Measurements from ENCODE around the gene KSR1. TPM values are rescaled to one million over a fixed set of nuclear protein-coding genes. Genes with fewer than 3 reads are reported as not detected.
"Not testable (repeated sequence)": the region's sequence is repeated elsewhere in the genome, so short reads cannot be mapped to it uniquely, and the experiment has no call there.

Gene KSR1
- total RNA-seq, 3 donors from 2014 or later = 14.1 to 36.4 (median 24.0) TPM

GRCh38 chr17:27446569-27447301 lies 9.5 kb upstream of the KSR1 start:
- Histone ChIP-seq H3K27ac (no peak overlapping the region), H3K36me3 (no peaks in the 10 kb centered on the region), H3K4me1 (no peaks in the 10 kb centered on the region), H3K27me3 (no peaks in the 10 kb centered on the region), H3K4me3 (no peak overlapping the region), H3K9me3 (no peaks in the 10 kb centered on the region)
- no peak for DNase-seq (ENCODE audit: low spot score in 2 of 2)
- TF ChIP-seq CTCF (IDR thresholded peaks at IDR 0.05) (no peak), POLR2A (IDR thresholded peaks at IDR 0.05) (no peak), POLR2AphosphoS5 (IDR thresholded peaks at IDR 0.05) (no peak)
- intact Hi-C loops (cut with DNase I; ENCODE audit: low total_unique reads) = no loop called here

DNA sequence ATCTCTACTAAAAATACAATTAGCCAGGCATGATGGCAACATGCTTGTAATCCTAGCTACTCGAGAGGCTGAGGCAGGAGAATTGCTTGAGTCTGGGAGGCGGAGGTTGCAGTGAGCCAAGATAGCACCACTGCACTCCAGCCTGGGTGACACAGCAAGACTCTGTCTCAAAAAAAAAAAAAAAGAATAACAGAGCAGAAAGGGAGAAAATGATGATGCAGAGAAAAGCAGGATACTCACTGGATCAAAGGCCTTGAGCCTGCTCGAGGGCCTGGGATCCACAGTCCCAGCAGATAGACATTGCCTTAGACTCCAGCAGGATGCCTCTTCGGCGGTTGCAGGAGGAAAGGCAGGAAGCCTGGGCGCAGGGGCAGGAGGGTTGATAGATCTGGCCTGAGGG lies 7.7 kb upstream of the KSR1 start:
- DNase-seq (ENCODE audit: low spot score in 2 of 2); H3K27me3 ChIP-seq; H3K4me1 ChIP-seq; H3K36me3 ChIP-seq; H3K4me3 ChIP-seq; H3K27ac ChIP-seq; intact Hi-C loops (cut with DNase I; ENCODE audit: low total_unique reads); H3K9me3 ChIP-seq: not testable (repeated sequence)

DNA sequence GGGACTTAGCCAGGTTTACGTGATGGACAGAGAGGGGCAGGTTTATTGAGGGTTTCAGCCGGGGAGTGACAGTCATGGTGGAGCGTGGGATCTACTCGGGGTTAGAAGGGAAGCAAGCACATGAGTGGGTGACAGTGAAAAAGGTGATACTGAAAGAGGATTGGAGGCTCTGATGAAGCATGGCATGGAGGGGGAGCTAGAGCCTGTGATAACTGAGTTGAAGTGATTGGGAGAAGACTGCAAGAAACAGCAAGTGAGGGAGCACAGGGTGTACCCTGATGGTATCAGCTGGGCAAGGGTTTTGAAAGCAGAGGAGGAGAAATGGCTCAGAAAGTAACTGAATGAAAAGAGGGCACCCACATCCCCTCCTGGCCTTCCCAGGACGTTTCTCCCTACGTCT lies 6.7 kb upstream of the KSR1 start:
- H3K36me3 ChIP-seq = no peaks in the 10 kb centered on the region
- no peaks in the 10 kb centered on the region for H3K9me3 ChIP-seq
- no peaks in the 10 kb centered on the region for H3K27me3 ChIP-seq
- H3K27ac ChIP-seq = no peak overlapping the region
- no peak overlapping the region for H3K4me3 ChIP-seq
- TF ChIP-seq POLR2AphosphoS5 (IDR thresholded peaks at IDR 0.05) (no peak), POLR2A (IDR thresholded peaks at IDR 0.05) (no peak), CTCF (IDR thresholded peaks at IDR 0.05) (no peak)
- intact Hi-C loops (cut with DNase I; ENCODE audit: low total_unique reads) = no loop called here
- H3K4me1 ChIP-seq = no peaks in the 10 kb centered on the region
- DNase-seq (ENCODE audit: low spot score in 2 of 2) = no peak

- Histone ChIP-seq H3K27ac (no peak overlapping the region), H3K36me3 (no peaks in the 10 kb centered on the region), H3K4me1 (no peaks in the 10 kb centered on the region), H3K4me3 (no peak overlapping the region), H3K9me3 (no peaks in the 10 kb centered on the region), H3K27me3 (no peaks in the 10 kb centered on the region)
- intact Hi-C loops (cut with DNase I; ENCODE audit: low total_unique reads) = no loop called here
- TF ChIP-seq POLR2A (IDR thresholded peaks at IDR 0.05) (no peak), POLR2AphosphoS5 (IDR thresholded peaks at IDR 0.05) (no peak), CTCF (IDR thresholded peaks at IDR 0.05) (no peak)
- no peak for DNase-seq (ENCODE audit: low spot score in 2 of 2)
Measured at GRCh38 chr17:27449988-27450387, 6.3 kb upstream of the KSR1 start.

- DNase-seq (ENCODE audit: low spot score in 2 of 2) = no peak
- Histone ChIP-seq H3K4me1 (no peaks in the 10 kb centered on the region), H3K9me3 (no peaks in the 10 kb centered on the region), H3K4me3 (no peak overlapping the region), H3K36me3 (no peaks in the 10 kb centered on the region), H3K27ac (no peak overlapping the region), H3K27me3 (no peaks in the 10 kb centered on the region)
- TF ChIP-seq CTCF (IDR thresholded peaks at IDR 0.05) (no peak), POLR2A (IDR thresholded peaks at IDR 0.05) (no peak), POLR2AphosphoS5 (IDR thresholded peaks at IDR 0.05) (no peak)
- intact Hi-C loops (cut with DNase I; ENCODE audit: low total_unique reads) = no loop called here
Measured at GRCh38 chr17:27450416-27450815, 5.8 kb upstream of the KSR1 start.

All from breast epithelium (tissue), 4 donors.